HCT116 (cell line): Measurements from ENCODE around the gene CMIP.

Experiments used
- ELF1 ChIP-seq: IDR thresholded peaks from 2 replicates; pipeline ENCODE4 v1.6.1; 2012; ENCODE audit warnings: low read depth, borderline replicate concordance
- EZH2 ChIP-seq: fragments of 200-600 bp; sonication (generic); IDR thresholded peaks from 2 replicates; pipeline ENCODE4 v1.6.1; 2017; ENCODE audit warnings: antibody characterized with exemption, mixed run types
- POLR2A ChIP-seq: IDR thresholded peaks from 2 replicates; pipeline ENCODE4 v1.7.0; 2011; ENCODE audit warnings: borderline replicate concordance; ENCODE audit not compliant: insufficient read depth, insufficient read length; ENCODE audit errors: extremely low read depth
- RAD21 ChIP-seq: IDR thresholded peaks from 2 replicates; pipeline ENCODE4 v1.6.1; 2012; ENCODE audit warnings: low read depth, mild to moderate bottlenecking
- SIN3A ChIP-seq: IDR thresholded peaks from 2 replicates; pipeline ENCODE4 v1.6.1; 2012; ENCODE audit warnings: low read depth
- SP1 ChIP-seq: IDR thresholded peaks from 2 replicates; pipeline ENCODE4 v1.6.1; 2012; ENCODE audit warnings: low read depth
- TCF7L2 ChIP-seq: IDR thresholded peaks from 2 replicates; pipeline ENCODE4 v1.7.0; 2011; ENCODE audit warnings: borderline replicate concordance, inconsistent platforms; ENCODE audit not compliant: insufficient read depth, insufficient read length; ENCODE audit errors: extremely low read depth
- YY1 ChIP-seq: IDR thresholded peaks from 2 replicates; pipeline ENCODE4 v1.6.1; 2011; ENCODE audit warnings: low read length, low read depth, moderate library complexity, mild to moderate bottlenecking; ENCODE audit not compliant: insufficient replicate concordance; ENCODE audit errors: extremely low read depth
- TF ChIP-seq, protein P1 (sequence below): IDR thresholded peaks from 2 replicates; pipeline ENCODE4 v1.6.1; 2011; ENCODE audit warnings: mild to moderate bottlenecking, low read length, moderate library complexity; ENCODE audit not compliant: insufficient replicate concordance; ENCODE audit errors: extremely low read depth
- TF ChIP-seq, protein P2 (sequence below), 3 experiments: fragments of 200-600 bp in 1 of 3; sonication (generic) in 1 of 3; IDR thresholded peaks in 2 of 3; conservative IDR thresholded peaks in 1 of 3; 2 replicates each; pipeline ENCODE4 v1.5.1; 2012 to 2017; ENCODE audit warnings: low read depth in 2 of 3, low read length in 2 of 3, antibody characterized with exemption in 1 of 3, borderline replicate concordance in 1 of 3, control low read depth in 1 of 3, mild to moderate bottlenecking in 1 of 3, mixed read lengths in 1 of 3, mixed run types in 1 of 3, moderate library complexity in 1 of 3; ENCODE audit not compliant: insufficient read depth in 1 of 3
- TF ChIP-seq, protein P3 (sequence below): IDR thresholded peaks from 2 replicates; pipeline ENCODE4 v1.6.1; 2012; ENCODE audit warnings: low read depth
- TF ChIP-seq, protein P4 (sequence below): IDR thresholded peaks from 2 replicates; pipeline ENCODE4 v1.6.1; 2012

DNA sequence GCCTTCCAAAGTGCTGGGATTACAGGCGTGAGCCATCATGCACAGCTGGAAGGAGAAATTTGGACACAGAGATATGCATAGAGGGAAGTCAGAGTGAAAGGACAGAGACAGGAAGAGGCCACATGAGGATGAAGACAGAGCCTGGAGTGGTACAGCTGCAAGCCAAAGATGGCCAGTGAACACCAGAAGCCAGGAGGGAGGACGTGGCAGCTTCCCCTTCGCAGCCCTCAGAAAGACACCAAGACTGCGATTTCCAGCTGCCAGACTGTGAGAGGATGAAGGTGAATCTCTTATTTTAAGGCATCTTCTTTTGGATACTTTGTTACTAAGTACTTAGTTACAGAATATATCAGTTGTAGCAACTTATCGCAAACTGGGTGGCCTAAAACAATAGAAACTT, 274.0 kb downstream of the CMIP start:
- TF ChIP-seq, protein P1, sequence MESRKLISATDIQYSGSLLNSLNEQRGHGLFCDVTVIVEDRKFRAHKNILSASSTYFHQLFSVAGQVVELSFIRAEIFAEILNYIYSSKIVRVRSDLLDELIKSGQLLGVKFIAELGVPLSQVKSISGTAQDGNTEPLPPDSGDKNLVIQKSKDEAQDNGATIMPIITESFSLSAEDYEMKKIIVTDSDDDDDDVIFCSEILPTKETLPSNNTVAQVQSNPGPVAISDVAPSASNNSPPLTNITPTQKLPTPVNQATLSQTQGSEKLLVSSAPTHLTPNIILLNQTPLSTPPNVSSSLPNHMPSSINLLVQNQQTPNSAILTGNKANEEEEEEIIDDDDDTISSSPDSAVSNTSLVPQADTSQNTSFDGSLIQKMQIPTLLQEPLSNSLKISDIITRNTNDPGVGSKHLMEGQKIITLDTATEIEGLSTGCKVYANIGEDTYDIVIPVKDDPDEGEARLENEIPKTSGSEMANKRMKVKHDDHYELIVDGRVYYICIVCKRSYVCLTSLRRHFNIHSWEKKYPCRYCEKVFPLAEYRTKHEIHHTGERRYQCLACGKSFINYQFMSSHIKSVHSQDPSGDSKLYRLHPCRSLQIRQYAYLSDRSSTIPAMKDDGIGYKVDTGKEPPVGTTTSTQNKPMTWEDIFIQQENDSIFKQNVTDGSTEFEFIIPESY = no peak
- TF ChIP-seq, protein P2, sequence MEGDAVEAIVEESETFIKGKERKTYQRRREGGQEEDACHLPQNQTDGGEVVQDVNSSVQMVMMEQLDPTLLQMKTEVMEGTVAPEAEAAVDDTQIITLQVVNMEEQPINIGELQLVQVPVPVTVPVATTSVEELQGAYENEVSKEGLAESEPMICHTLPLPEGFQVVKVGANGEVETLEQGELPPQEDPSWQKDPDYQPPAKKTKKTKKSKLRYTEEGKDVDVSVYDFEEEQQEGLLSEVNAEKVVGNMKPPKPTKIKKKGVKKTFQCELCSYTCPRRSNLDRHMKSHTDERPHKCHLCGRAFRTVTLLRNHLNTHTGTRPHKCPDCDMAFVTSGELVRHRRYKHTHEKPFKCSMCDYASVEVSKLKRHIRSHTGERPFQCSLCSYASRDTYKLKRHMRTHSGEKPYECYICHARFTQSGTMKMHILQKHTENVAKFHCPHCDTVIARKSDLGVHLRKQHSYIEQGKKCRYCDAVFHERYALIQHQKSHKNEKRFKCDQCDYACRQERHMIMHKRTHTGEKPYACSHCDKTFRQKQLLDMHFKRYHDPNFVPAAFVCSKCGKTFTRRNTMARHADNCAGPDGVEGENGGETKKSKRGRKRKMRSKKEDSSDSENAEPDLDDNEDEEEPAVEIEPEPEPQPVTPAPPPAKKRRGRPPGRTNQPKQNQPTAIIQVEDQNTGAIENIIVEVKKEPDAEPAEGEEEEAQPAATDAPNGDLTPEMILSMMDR (IDR thresholded peaks at IDR 0.05 in 2 of 3, conservative IDR thresholded peaks at IDR 0.05 in 1 of 3; ENCODE audit: borderline replicate concordance in 1 of 3, insufficient read depth in 1 of 3, low read depth in 2 of 3, low read length in 2 of 3) = no peak
- TF ChIP-seq, protein P3, sequence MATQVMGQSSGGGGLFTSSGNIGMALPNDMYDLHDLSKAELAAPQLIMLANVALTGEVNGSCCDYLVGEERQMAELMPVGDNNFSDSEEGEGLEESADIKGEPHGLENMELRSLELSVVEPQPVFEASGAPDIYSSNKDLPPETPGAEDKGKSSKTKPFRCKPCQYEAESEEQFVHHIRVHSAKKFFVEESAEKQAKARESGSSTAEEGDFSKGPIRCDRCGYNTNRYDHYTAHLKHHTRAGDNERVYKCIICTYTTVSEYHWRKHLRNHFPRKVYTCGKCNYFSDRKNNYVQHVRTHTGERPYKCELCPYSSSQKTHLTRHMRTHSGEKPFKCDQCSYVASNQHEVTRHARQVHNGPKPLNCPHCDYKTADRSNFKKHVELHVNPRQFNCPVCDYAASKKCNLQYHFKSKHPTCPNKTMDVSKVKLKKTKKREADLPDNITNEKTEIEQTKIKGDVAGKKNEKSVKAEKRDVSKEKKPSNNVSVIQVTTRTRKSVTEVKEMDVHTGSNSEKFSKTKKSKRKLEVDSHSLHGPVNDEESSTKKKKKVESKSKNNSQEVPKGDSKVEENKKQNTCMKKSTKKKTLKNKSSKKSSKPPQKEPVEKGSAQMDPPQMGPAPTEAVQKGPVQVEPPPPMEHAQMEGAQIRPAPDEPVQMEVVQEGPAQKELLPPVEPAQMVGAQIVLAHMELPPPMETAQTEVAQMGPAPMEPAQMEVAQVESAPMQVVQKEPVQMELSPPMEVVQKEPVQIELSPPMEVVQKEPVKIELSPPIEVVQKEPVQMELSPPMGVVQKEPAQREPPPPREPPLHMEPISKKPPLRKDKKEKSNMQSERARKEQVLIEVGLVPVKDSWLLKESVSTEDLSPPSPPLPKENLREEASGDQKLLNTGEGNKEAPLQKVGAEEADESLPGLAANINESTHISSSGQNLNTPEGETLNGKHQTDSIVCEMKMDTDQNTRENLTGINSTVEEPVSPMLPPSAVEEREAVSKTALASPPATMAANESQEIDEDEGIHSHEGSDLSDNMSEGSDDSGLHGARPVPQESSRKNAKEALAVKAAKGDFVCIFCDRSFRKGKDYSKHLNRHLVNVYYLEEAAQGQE = no peak
- no peak for TF ChIP-seq POLR2A
- TF ChIP-seq RAD21 = no peak
- TF ChIP-seq ELF1 = no peak
- TF ChIP-seq SIN3A = no peak; the same call in 1 of the 2 replicates
- no peak for TF ChIP-seq YY1
- TF ChIP-seq, protein P4, sequence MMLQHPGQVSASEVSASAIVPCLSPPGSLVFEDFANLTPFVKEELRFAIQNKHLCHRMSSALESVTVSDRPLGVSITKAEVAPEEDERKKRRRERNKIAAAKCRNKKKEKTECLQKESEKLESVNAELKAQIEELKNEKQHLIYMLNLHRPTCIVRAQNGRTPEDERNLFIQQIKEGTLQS = no peak
- TF ChIP-seq SP1 = no peak
- no peak for TF ChIP-seq EZH2
- TF ChIP-seq TCF7L2 = no peak
